ENCODE measurements around the gene CD109. TPM values are rescaled to one million over a fixed set of nuclear protein-coding genes. Genes with fewer than 3 reads are reported as not detected.

The CD109 gene
- total RNA-seq, 1 donor from 2014 or later, result 3.8 TPM

DNA sequence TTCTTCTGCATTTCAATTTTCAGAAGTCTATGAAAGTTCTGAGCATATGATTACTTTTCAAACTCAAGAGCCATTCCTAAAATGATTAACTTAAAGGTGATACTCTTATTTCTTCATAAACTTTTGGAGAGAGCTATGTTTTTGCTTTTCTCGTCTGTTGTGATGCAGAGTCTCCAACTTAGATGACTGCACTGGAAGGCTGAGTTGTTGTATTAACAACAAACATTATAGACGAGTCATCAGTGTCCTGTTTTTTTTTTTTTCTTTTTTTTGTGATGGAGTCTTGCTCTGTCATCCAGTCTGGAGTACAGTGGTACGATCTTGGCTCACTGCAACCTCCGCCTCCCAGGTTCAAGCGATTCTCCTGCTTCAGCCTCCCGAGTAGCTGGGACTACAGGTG, 101.9 kb downstream of the CD109 start:
- Mint-ChIP-seq H3K36me3 (no peaks in the 10 kb centered on the region), H3K4me3 (no peak overlapping the region), H3K27me3 (ENCODE audit: low read depth) (no peaks in the 10 kb centered on the region), H3K4me1 (no peaks in the 10 kb centered on the region), H3K27ac (no peak overlapping the region), H3K9me3 (peaks cover 13% of the 10 kb centered on the region)
- no peak for DNase-seq (ENCODE audit: low spot score in 2 of 2, unreplicated experiment in 2 of 2)
- TF ChIP-seq, protein P1, sequence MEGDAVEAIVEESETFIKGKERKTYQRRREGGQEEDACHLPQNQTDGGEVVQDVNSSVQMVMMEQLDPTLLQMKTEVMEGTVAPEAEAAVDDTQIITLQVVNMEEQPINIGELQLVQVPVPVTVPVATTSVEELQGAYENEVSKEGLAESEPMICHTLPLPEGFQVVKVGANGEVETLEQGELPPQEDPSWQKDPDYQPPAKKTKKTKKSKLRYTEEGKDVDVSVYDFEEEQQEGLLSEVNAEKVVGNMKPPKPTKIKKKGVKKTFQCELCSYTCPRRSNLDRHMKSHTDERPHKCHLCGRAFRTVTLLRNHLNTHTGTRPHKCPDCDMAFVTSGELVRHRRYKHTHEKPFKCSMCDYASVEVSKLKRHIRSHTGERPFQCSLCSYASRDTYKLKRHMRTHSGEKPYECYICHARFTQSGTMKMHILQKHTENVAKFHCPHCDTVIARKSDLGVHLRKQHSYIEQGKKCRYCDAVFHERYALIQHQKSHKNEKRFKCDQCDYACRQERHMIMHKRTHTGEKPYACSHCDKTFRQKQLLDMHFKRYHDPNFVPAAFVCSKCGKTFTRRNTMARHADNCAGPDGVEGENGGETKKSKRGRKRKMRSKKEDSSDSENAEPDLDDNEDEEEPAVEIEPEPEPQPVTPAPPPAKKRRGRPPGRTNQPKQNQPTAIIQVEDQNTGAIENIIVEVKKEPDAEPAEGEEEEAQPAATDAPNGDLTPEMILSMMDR (IDR thresholded peaks at IDR 0.05; ENCODE audit: unreplicated experiment), result no peak

DNA sequence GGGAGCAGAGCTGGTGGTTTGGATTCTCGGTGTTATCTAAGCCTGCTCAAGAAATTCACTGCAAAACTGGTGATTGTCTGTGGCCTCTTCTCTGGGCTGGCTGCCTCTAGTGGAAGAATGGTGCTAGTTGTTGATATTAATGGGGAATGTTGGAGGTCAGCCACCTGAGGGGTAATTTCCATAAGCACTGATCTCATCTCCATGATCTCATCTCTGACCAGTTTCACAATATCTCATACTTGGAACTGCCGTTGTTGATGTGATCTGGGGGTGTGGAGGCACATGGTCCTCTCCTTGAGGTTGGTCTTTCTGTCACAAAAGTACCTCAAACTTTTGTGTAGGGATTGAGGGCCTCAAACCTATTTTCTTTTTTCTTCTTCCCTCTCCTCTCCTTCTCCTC, 102.6 kb downstream of the CD109 start:
- Mint-ChIP-seq H3K36me3 (no peaks in the 10 kb centered on the region), H3K27ac (no peak overlapping the region), H3K4me1 (no peaks in the 10 kb centered on the region), H3K4me3 (no peak overlapping the region), H3K9me3 (peaks cover 13% of the 10 kb centered on the region), H3K27me3 (ENCODE audit: low read depth) (no peaks in the 10 kb centered on the region)
- DNase-seq (ENCODE audit: low spot score in 2 of 2, unreplicated experiment in 2 of 2), result no peak
- TF ChIP-seq, protein P1 (IDR thresholded peaks at IDR 0.05; ENCODE audit: unreplicated experiment), result no peak

DNA sequence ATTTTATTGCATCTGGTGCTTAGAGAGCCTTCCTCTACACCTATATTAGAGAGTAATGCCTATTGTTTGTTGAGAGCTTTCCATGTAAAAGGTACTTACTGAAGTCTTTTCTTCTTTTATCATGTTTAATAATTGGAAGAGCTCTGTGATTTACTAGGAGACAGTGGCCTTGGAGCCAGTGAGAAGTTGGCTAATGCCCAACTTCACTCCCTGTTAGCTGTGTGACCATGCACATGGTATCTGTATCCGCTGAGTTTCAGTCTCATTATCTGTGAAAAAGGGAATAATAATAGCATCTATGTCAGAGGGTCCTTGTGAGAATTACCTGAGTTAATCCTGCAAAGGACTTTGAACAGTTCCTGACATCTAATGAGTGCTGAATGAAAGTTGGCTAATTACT, 105.0 kb downstream of the CD109 start:
- Mint-ChIP-seq H3K4me1 (no peaks in the 10 kb centered on the region), H3K27ac (no peak overlapping the region), H3K27me3 (ENCODE audit: low read depth) (no peaks in the 10 kb centered on the region), H3K36me3 (no peaks in the 10 kb centered on the region), H3K9me3 (peaks cover 13% of the 10 kb centered on the region), H3K4me3 (no peak overlapping the region)
- no peak for DNase-seq (ENCODE audit: low spot score in 2 of 2, unreplicated experiment in 2 of 2)
- TF ChIP-seq, protein P1 (IDR thresholded peaks at IDR 0.05; ENCODE audit: unreplicated experiment), result no peak

DNA sequence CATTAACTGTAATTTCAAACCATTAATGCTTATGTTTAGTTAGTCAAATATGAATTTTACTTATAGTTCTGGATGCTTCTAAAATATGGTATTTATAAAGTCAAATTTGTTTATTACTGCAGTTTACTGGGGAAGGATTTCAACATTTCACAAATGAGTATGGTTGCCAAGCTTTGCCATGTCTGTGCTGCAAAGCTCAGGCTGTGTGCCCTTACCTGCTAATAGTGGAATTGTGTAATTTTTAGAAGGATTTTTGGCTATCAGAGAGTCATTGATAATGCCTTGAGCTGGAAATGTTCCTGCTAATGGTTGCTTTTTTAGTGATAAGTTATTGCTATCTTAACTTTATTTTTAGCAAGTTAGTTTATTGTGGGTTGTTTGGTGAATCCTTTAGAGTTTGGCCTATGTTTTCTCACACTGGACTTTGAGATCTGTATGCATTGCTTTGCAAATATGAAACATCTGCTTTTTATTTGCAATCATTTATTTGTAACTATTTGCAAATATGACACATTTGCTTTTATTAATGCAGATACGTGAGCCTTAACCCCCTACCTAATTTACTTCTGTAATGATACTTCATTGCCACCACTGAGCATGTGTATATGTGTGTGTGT, 105.8 kb downstream of the CD109 start:
- peaks cover 13% of the 10 kb centered on the region for H3K9me3 Mint-ChIP-seq

DNA sequence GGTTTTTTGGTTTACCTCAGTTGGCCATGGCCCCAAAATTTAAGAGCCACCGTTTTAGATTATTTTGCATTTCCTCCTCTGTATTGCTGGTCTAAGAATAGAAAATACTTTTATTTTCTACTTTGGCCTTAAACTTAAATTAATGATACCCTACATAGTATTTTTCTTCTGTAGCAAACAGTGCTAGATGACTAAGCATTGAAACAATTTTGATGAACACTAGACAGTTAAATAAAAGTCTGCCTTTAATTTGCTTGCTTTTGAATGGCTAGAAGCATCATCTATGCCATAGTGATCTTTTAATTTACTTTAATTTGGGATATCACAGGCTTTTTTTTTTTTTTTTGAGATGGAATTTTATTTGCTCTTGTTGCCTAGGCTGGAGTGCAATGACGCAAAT, 106.4 kb downstream of the CD109 start:
- H3K4me1 Mint-ChIP-seq, result no peaks in the 10 kb centered on the region
- H3K4me3 Mint-ChIP-seq, result no peak overlapping the region
- peaks cover 13% of the 10 kb centered on the region for H3K9me3 Mint-ChIP-seq
- DNase-seq (ENCODE audit: low spot score in 2 of 2, unreplicated experiment in 2 of 2), result no peak
- H3K27me3 Mint-ChIP-seq (ENCODE audit: low read depth), result no peaks in the 10 kb centered on the region
- TF ChIP-seq, protein P1 (IDR thresholded peaks at IDR 0.05; ENCODE audit: unreplicated experiment), result no peak
- no peaks in the 10 kb centered on the region for H3K36me3 Mint-ChIP-seq
- H3K27ac Mint-ChIP-seq, result no peak overlapping the region

More for the DNA sequence above, 105.8 kb downstream of the CD109 start:
- TF ChIP-seq, protein P1 (IDR thresholded peaks at IDR 0.05; ENCODE audit: unreplicated experiment), result no peak
- Mint-ChIP-seq H3K4me3 (no peak overlapping the region), H3K36me3 (no peaks in the 10 kb centered on the region), H3K4me1 (no peaks in the 10 kb centered on the region), H3K27ac (no peak overlapping the region), H3K27me3 (ENCODE audit: low read depth) (no peaks in the 10 kb centered on the region)
- DNase-seq (ENCODE audit: low spot score in 2 of 2, unreplicated experiment in 2 of 2), result no peak

Measured in mesothelial cell of epicardium (in vitro differentiated cells).